Fibroblast of skin of left biceps (primary cell): ENCODE measurements around the gene PPP1R14D.

ENCODE experiments used
- DNase-seq, 2 experiments: peaks; one replicate each; pipeline ENCODE4 v3.0.0-alpha.2; 2013; ENCODE audit warnings: low read depth in 2 of 2

Gene PPP1R14D

GRCh38 chr15:40782609-40783227, 45.8 kb downstream of the PPP1R14D start:
- no peak for DNase-seq

GRCh38 chr15:40776537-40777141, 51.9 kb downstream of the PPP1R14D start:
- no peak for DNase-seq

DNA sequence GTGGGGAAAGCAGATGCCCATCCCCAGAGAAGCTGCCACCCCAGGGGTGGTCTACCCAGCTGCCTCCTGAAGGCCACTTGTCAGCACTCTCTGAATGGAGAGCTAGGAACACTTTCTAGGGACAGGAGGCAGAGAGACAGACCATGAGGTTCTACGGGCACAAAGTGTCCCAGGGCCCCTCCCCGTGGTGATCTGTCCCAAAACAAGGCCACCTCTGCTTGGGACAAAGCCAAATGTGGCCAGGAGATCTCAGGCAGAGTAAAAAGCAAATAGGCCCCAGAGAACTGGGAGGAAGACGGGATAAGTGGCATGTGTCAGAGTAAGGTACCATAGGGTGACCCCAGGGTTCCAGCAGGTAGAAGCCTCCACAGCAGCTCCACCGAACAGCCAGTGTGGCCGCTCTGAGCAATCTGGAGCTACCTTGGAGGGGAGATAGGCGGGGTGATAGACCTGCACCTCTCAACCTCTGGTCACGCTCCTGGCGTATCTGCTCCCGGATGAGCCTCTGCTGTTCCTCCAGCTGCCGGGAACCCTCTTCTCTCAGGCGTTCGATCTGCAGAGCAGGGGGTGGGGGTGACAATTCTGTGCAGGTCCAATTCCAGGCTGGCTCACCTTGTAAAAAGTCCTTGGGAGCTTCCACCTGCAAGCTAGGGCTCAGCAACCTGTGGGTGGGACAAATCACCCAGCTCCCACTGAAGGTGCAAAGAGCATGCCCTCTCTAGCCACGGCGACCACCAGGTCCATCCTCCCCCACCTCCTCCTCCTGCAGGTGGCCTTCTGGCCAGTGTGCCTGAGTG, 52.6 kb downstream of the PPP1R14D start:
- DNase-seq = no peak

- DNase-seq = no peak
Measured at GRCh38 chr15:40775007-40775406, 53.5 kb downstream of the PPP1R14D start.

GRCh38 chr15:40773902-40774301, 54.6 kb downstream of the PPP1R14D start:
- DNase-seq = no peak

GRCh38 chr15:40773496-40773895, 55.0 kb downstream of the PPP1R14D start:
- DNase-seq = no peak

DNA sequence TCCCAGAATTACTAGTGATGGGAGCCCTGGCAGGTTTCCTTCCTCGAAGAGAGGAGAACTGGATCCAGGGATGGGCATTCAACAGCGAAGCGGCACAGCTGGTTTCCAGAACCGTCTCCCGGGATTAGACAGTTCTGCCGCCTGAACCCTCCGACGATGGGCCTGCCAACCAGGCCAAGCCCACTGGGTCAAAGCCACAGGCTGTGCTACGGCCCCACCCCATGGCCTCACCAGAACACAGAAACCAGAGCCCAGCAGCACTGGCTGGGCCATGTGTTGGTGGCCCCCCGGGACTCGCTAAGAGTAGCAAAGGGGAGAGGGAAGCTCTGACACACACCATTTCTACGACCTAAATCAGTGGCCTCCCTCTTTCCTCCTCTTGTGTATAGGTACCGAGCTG, 56.5 kb downstream of the PPP1R14D start:
- DNase-seq = no peak

DNA sequence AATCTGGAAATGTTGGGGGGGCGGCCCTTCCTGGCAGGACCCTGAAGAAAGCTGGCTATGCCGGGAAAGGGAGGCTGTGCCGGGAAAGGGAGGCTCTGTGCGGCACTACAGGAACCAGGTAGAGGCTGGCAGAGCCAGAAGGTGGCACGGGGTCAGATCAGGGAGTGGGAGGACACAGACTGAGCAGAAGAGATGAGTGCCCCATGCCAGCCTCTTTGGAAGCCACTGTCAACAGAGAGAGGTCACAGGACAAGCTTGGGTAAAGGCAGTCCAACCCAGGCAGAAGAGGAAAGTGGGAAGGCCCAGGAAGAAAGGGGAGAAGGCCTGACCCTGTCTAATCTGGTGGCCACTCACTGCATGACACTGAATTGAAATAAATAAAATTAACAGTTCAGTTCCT, 57.3 kb downstream of the PPP1R14D start:
- DNase-seq = no peak

DNA sequence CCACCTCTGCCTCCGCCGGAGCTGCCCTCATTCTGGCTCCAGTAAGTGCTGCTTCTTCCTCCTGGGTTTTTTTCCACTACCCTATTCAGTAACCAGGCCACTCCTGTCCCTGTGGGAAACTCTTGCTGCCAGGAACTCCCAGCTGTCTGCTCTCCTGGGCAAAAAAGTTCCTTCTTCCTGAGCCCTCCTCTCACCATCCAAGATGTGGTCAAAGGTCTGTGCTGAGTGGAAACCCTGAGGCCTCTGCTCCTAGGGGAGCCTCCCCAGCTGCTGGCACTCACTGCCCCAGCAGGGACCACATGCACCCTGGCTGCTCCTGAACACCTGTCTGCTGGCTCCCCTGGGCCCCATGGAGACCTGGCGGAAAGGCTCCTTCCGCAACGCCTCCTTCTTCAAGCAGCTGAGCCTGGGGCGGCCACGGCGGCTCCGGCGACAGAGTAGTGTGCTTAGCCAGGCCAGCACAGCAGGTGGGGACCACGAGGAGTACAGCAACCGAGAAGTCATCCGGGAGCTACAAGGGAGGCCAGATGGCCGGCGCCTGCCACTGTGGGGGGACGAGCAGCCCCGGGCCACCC, 58.3 kb downstream of the PPP1R14D start:
- no peak for DNase-seq

GRCh38 chr15:40769274-40770146, 59.0 kb downstream of the PPP1R14D start, which contains the start of gene C15orf62:
TSS of gene C15orf62 (plus strand) at chr15:40769980. CDS start at chr15:40770496, 516 bp downstream.
- no peak for DNase-seq

DNA sequence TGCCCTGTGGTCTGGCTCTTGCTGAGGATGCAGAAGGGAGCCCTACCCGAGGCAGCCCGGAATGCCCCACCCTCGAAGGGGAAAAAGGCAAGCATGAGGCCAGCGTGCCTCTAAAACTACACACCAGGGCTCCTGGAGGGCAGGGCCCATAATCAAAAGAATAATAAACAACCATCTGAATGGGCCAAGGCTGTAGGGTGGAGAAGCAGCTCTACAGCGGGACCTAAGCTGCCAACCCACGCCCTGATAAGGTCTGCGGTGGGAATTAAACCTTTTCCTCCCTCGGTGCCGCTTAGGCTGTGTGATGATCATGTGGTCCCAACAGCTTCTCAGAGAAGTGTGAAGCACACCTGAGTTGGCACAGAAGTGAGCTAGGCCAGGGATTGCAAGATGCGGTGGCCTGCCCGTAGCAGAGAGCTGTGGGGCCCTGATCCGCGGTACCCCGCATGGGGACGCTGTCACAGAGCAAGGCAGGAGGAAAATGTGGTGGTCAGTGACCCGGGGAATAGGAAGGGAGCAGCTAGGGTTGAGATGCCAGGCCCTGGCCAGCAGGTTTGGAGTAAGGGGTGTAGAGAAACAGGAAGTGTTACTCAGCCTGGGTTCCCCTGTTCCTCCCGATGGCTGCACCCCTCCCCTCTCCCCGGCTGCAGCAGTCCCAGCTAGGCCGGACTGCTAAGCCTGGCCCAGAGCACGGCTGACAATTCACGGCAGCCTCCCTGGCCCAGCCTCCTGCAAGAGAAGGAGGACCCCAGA, 59.8 kb downstream of the PPP1R14D start:
- DNase-seq = no peak

GRCh38 chr15:40767838-40768500, 60.5 kb downstream of the PPP1R14D start:
- no peak for DNase-seq

- DNase-seq = no peak
Measured at GRCh38 chr15:40766906-40767837, 61.3 kb downstream of the PPP1R14D start.

- DNase-seq = no peak
Measured at GRCh38 chr15:40766194-40766815, 62.2 kb downstream of the PPP1R14D start.
